OCI-LY7 (cell line): ENCODE data around the gene PAGR1. TPM values are rescaled to one million over a fixed set of nuclear protein-coding genes. Genes with fewer than 3 reads are reported as not detected.
"Not testable (repeated sequence)": the region's sequence is repeated elsewhere in the genome, so short reads cannot be mapped to it uniquely, and the experiment has no call there.

Source experiments
- BruUV-seq: library from RNA; stranded (reverse); fragments of 400-500 nt; replicated peaks from 2 replicates; lab custom pipeline; 2021; lab: Mats Ljungman, UMichigan
- CTCF ChIA-PET: fragments of 300-600 bp; sonication (Branson Sonifier 250); formaldehyde crosslinking; loops from one replicate; lab custom pipeline; 2022; ENCODE audit warnings: antibody characterized with exemption; ENCODE audit not compliant: unreplicated experiment; lab: Charles Lee
- POLR2A ChIA-PET: fragments of 300-600 bp; sonication (Branson Sonifier 250); formaldehyde crosslinking; loops from one replicate; lab custom pipeline; 2022; ENCODE audit warnings: antibody characterized with exemption; lab: Charles Lee
- DNase-seq: peaks from one replicate; pipeline ENCODE4 v3.0.0-alpha.2; 2015; ENCODE audit warnings: low spot score
- H2AFZ ChIP-seq: fragments of 200-600 bp; sonication (generic), shearing (Covaris generic); 2 replicates; pipeline ENCODE4 v1.6.1; 2014; ENCODE audit warnings: mild to moderate bottlenecking, antibody characterized with exemption, low read length, moderate library complexity
- H3K27ac ChIP-seq: fragments of 200-600 bp; sonication (generic); 2 replicates; pipeline ENCODE4 v1.5.1; 2014; ENCODE audit warnings: mixed run types, low read depth, mild to moderate bottlenecking, moderate library complexity, low read length, inconsistent platforms; ENCODE audit not compliant: poor library complexity, severe bottlenecking
- H3K36me3 ChIP-seq: fragments of 200-600 bp; sonication (generic); 2 replicates; pipeline ENCODE4 v1.6.1; 2014; ENCODE audit warnings: mild to moderate bottlenecking, antibody characterized with exemption, low read length, moderate library complexity, mixed read lengths; ENCODE audit not compliant: insufficient read depth
- H3K4me1 ChIP-seq: fragments of 200-600 bp; sonication (generic); 2 replicates; pipeline ENCODE4 v1.5.1; 2014; ENCODE audit warnings: mild to moderate bottlenecking, low read length; ENCODE audit not compliant: insufficient read depth, poor library complexity, severe bottlenecking
- H3K4me2 ChIP-seq: fragments of 200-600 bp; sonication (generic); 2 replicates; pipeline ENCODE4 v1.6.1; 2014; ENCODE audit warnings: mild to moderate bottlenecking, low read length
- H3K4me3 ChIP-seq: fragments of 200-600 bp; sonication (generic); 2 replicates; pipeline ENCODE4 v1.5.1; 2014; ENCODE audit warnings: mild to moderate bottlenecking, low read depth, low read length; ENCODE audit not compliant: poor library complexity, severe bottlenecking
- H3K79me2 ChIP-seq: fragments of 200-600 bp; sonication (generic); 2 replicates; pipeline ENCODE4 v1.6.1; 2016; ENCODE audit warnings: low read depth, mild to moderate bottlenecking, low read length, moderate library complexity, mixed read lengths; ENCODE audit not compliant: insufficient read depth
- H3K9me2 ChIP-seq: fragments of 200-600 bp; sonication (generic); 2 replicates; pipeline ENCODE4 v1.6.1; 2016; ENCODE audit warnings: mild to moderate bottlenecking, low read length, mixed read lengths; ENCODE audit not compliant: insufficient read depth
- H3K9me3 ChIP-seq: fragments of 200-600 bp; sonication (generic); 2 replicates; pipeline ENCODE4 v1.6.1; 2014; ENCODE audit warnings: mild to moderate bottlenecking, mixed run types, low read length, mixed read lengths
- H4K20me1 ChIP-seq: fragments of 200-600 bp; sonication (generic); 2 replicates; pipeline ENCODE4 v1.6.1; 2014; ENCODE audit warnings: mild to moderate bottlenecking, antibody characterized with exemption, low read length, moderate library complexity, mixed read lengths; ENCODE audit not compliant: insufficient read depth
- CTCF ChIP-seq: fragments of 200-600 bp; sonication (generic); conservative IDR thresholded peaks from 2 replicates; pipeline ENCODE4 v1.5.1; 2014; ENCODE audit warnings: mild to moderate bottlenecking, antibody characterized with exemption, low read length, moderate library complexity, mixed read lengths
- EZH2phosphoT487 ChIP-seq: fragments of 200-600 bp; sonication (generic); IDR thresholded peaks from 2 replicates; pipeline ENCODE4 v1.6.1; 2018; ENCODE audit warnings: low read depth, borderline replicate concordance, mild to moderate bottlenecking, mixed run types, antibody characterized with exemption, low read length, moderate library complexity, mixed read lengths
- intact Hi-C: fragments of 100-400 bp; cut with micrococcal nuclease; formaldehyde crosslinking; loops from one replicate; pipeline ENCODE4 v1.10.0; 2022; ENCODE audit not compliant: unreplicated experiment
- total RNA-seq, 2 experiments: library from RNA; depleted of rRNA in 1 of 2; stranded (reverse); fragments of >200 nt in 1 of 2; shearing (Covaris generic) in 1 of 2; gene quantifications; 2 replicates each; pipeline ENCODE4 v1.2.3, GENCODE V29; 2014 to 2022

PAGR1 gene
- total RNA-seq, 2 experiments from 2014 or later = 51.7 to 59.4 TPM

GRCh38 chr16:29826342-29826695 lies 10.4 kb downstream of the PAGR1 start:
- ChIA-PET CTCF (no interaction called here), POLR2A (interaction anchor here (0.7 kb wide), 1 partner anchor 22 kb away, joined by 3 read pairs; no protein-coding TSS in a partner anchor)
- Histone ChIP-seq H2AFZ (no peak overlapping the region), H3K4me1 (peaks cover 11% of the 10 kb centered on the region), H3K4me2 (no peak overlapping the region), H3K79me2 (no peaks in the 10 kb centered on the region), H3K27ac (no peak overlapping the region), H3K9me3 (no peaks in the 10 kb centered on the region), H3K4me3 (no peak overlapping the region), H4K20me1 (no peaks in the 10 kb centered on the region), H3K9me2 (no peaks in the 10 kb centered on the region), H3K36me3 (peaks cover 1% of the 10 kb centered on the region; the same call in 1 of the 2 replicates)
- no peak for DNase-seq
- intact Hi-C loops = no loop called here
- no TSS peak for BruUV-seq
- TF ChIP-seq CTCF (no peak), EZH2phosphoT487 (no peak)

GRCh38 chr16:29830774-29831173 lies 14.8 kb downstream of the PAGR1 start:
- no peak overlapping the region for H2AFZ ChIP-seq
- no peak for TF ChIP-seq CTCF
- TF ChIP-seq EZH2phosphoT487 = no peak
- H3K4me2 ChIP-seq = no peak overlapping the region
- no peak overlapping the region for H3K4me3 ChIP-seq
- no peaks in the 10 kb centered on the region for H3K9me3 ChIP-seq
- POLR2A ChIA-PET = no interaction called here
- BruUV-seq = no TSS peak
- intact Hi-C loops = no loop called here
- H3K4me1 ChIP-seq = no peaks in the 10 kb centered on the region
- H3K79me2 ChIP-seq = no peaks in the 10 kb centered on the region
- CTCF ChIA-PET = no interaction called here
- H4K20me1 ChIP-seq = no peaks in the 10 kb centered on the region
- DNase-seq = no peak
- H3K36me3 ChIP-seq = no peaks in the 10 kb centered on the region
- H3K9me2 ChIP-seq = no peaks in the 10 kb centered on the region
- no peak overlapping the region for H3K27ac ChIP-seq

GRCh38 chr16:29831490-29831889 lies 15.5 kb downstream of the PAGR1 start:
- CTCF ChIA-PET = no interaction called here
- Histone ChIP-seq H4K20me1 (no peaks in the 10 kb centered on the region), H3K4me3 (no peak overlapping the region), H3K79me2 (no peaks in the 10 kb centered on the region), H2AFZ (no peak overlapping the region), H3K4me2 (no peak overlapping the region), H3K36me3 (no peaks in the 10 kb centered on the region), H3K4me1 (no peaks in the 10 kb centered on the region), H3K9me3 (no peaks in the 10 kb centered on the region), H3K27ac (no peak overlapping the region), H3K9me2 (no peaks in the 10 kb centered on the region)
- POLR2A ChIA-PET = no interaction called here
- no peak for TF ChIP-seq CTCF
- TF ChIP-seq EZH2phosphoT487 = no peak
- BruUV-seq = no TSS peak
- DNase-seq = no peak
- intact Hi-C loops = no loop called here

- H2AFZ ChIP-seq, H3K9me3 ChIP-seq, H3K36me3 ChIP-seq, H3K27ac ChIP-seq, intact Hi-C loops, H3K4me3 ChIP-seq, BruUV-seq, H3K4me1 ChIP-seq, CTCF ChIA-PET, H3K4me2 ChIP-seq, DNase-seq, H4K20me1 ChIP-seq, H3K79me2 ChIP-seq, H3K9me2 ChIP-seq: not testable (repeated sequence)
- POLR2A ChIA-PET = interaction anchor here (0.6 kb wide), 1 partner anchor 191 kb away, joined by 4 read pairs; no protein-coding TSS in a partner anchor
Observed at GRCh38 chr16:29833219-29833618, 17.3 kb downstream of the PAGR1 start.
